ENCODE results near the gene SMARCAL1. TPM values are rescaled to one million over a fixed set of nuclear protein-coding genes. Genes with fewer than 3 reads are reported as not detected.

SMARCAL1 gene
- total and polyA plus RNA-seq, 9 of the 15 experiments (the other 6 are each of a cell fraction or from before 2014, with no cell fraction given), result 8.2 to 27.9 (median 12.4) TPM

- ChIA-PET POLR2A (interaction anchor here (0.7 kb wide), 1 partner anchor 17 kb away, joined by 3 read pairs; no protein-coding TSS in a partner anchor), CTCF (ENCODE audit: low intra/inter-chr PET ratio) (no interaction called here)
- no peak overlapping the region for H3K9ac ChIP-seq (ENCODE audit: insufficient read depth in 1 of 2, low read depth in 2 of 2, low read length in 2 of 2)
- no TSS peak for BruUV-seq (replicated peaks)
- no peak for ATAC-seq
- WGBS (ENCODE audit: insufficient coverage, low coverage, missing lambda C conversion rate), result 81% methylated on average over 4 of the region's 5 CpGs
- no peak overlapping the region for H3K4me2 ChIP-seq (ENCODE audit: insufficient read depth, low read length)
- H3K36me3 ChIP-seq (ENCODE audit: control insufficient read depth, insufficient read depth, low read length), result peaks cover 79% of the 10 kb centered on the region
- no peak overlapping the region for H2AFZ ChIP-seq (ENCODE audit: low read depth, low read length)
- H3K4me3 ChIP-seq, result no peak overlapping the region
- no peaks in the 10 kb centered on the region for H3K9me3 ChIP-seq (replicated peaks; ENCODE audit: control insufficient read depth, insufficient read depth, low read depth, low read length)
- TF ChIP-seq ZNF551 (CRISPR knock-in tag; IDR thresholded peaks at IDR 0.05) (no peak), DEAF1 (CRISPR knock-in tag; IDR thresholded peaks at IDR 0.05) (no peak), SUPT5H (IDR thresholded peaks at IDR 0.05) (0 out of 2 replicates have a peak, but pooled peaks have one; percentile 16), POLR2AphosphoS2 (IDR thresholded peaks at IDR 0.05; ENCODE audit: low read length) (peak; percentile 81; the same call in 1 of the 2 replicates), POLR2G (IDR thresholded peaks at IDR 0.05; ENCODE audit: low read depth, low read length) (peak; percentile 39; the same call in 1 of the 2 replicates), CCNT2 (IDR thresholded peaks at IDR 0.05; ENCODE audit: borderline replicate concordance, extremely low read depth, insufficient read length, low read depth, low read length) (peak; percentile 15)
- peaks cover 10% of the 10 kb centered on the region for H3K9me1 ChIP-seq (ENCODE audit: control insufficient read depth, insufficient read depth, low read length)
- H3K4me1 ChIP-seq (replicated peaks in 1 of 2; ENCODE audit: control insufficient read depth in 2 of 2, insufficient read depth in 2 of 2, low read length in 2 of 2), result peaks cover 0 to 2% of the 10 kb centered on the region in 2 experiments; a peak in 3 of 5 replicates
- H3K27ac ChIP-seq (ENCODE audit: extremely low read depth, low read depth, low read length), result no peak overlapping the region
- DNase-seq (ENCODE audit: extremely low read depth in 1 of 4, low spot score in 3 of 4), result no peak
- FAIRE-seq, result no peak
- in situ Hi-C loops (cut with MboI) (no loop called here), intact Hi-C loops (cut with micrococcal nuclease) (no loop called here)
- H3K27me3 ChIP-seq (ENCODE audit: control insufficient read depth in 2 of 2, insufficient read depth in 2 of 2, low read length in 2 of 2), result no peaks in the 10 kb centered on the region
- peaks cover 38% of the 10 kb centered on the region for H4K20me1 ChIP-seq (replicated peaks; ENCODE audit: control insufficient read depth, insufficient read depth, low read length)
- H3K79me2 ChIP-seq (ENCODE audit: control insufficient read depth, insufficient read depth, low read length), result peaks cover 52% of the 10 kb centered on the region
These were observed 91.6 kb downstream of the SMARCAL1 start for GRCh38 chr2:216503697-216504375.

All from K562 (cell line).